ENCODE data around the gene XIAP.
"Not testable (repeated sequence)": the region's sequence is repeated elsewhere in the genome, so short reads cannot be mapped to it uniquely, and the experiment has no call there.

Gene XIAP

GRCh38 chrX:123876844-123877243 lies 17.0 kb downstream of the XIAP start:
- DNase-seq (ENCODE audit: low spot score), result no peak

- no peak for DNase-seq (ENCODE audit: low spot score)
Measured at GRCh38 chrX:123878252-123878721, 18.4 kb downstream of the XIAP start.

- no peak for DNase-seq (ENCODE audit: low spot score)
Measured at GRCh38 chrX:123881330-123881729, 21.5 kb downstream of the XIAP start.

- DNase-seq (ENCODE audit: low spot score), result no peak
Measured at GRCh38 chrX:123882391-123882790, 22.5 kb downstream of the XIAP start.

GRCh38 chrX:123884809-123885408 lies 25.1 kb downstream of the XIAP start:
- peak; percentile 37 for DNase-seq (ENCODE audit: low spot score)

- DNase-seq (ENCODE audit: low spot score), result no peak
Measured at GRCh38 chrX:123899701-123900100, 39.8 kb downstream of the XIAP start.

- DNase-seq (ENCODE audit: low spot score), result not testable (repeated sequence)
Measured at GRCh38 chrX:123903261-123903660, 43.4 kb downstream of the XIAP start.

GRCh38 chrX:123905332-123905731 lies 45.5 kb downstream of the XIAP start:
- DNase-seq (ENCODE audit: low spot score), result no peak

GRCh38 chrX:123906557-123907316 lies 46.9 kb downstream of the XIAP start:
- no peak for DNase-seq (ENCODE audit: low spot score)

- DNase-seq (ENCODE audit: low spot score), result no peak
Measured at GRCh38 chrX:123909523-123909922, 49.7 kb downstream of the XIAP start.

- no peak for DNase-seq (ENCODE audit: low spot score)
Measured at GRCh38 chrX:123917069-123917468, 57.2 kb downstream of the XIAP start.

GRCh38 chrX:123918106-123918721 lies 58.4 kb downstream of the XIAP start:
- DNase-seq (ENCODE audit: low spot score), result no peak

- DNase-seq (ENCODE audit: low spot score), result peak; percentile 50
Measured at GRCh38 chrX:123920105-123920785, 60.4 kb downstream of the XIAP start.

GRCh38 chrX:123923211-123923610 lies 63.4 kb downstream of the XIAP start:
- no peak for DNase-seq (ENCODE audit: low spot score)

GRCh38 chrX:123924186-123924585 lies 64.3 kb downstream of the XIAP start:
- DNase-seq (ENCODE audit: low spot score), result no peak

- DNase-seq (ENCODE audit: low spot score), result no peak
Measured at GRCh38 chrX:123927845-123928244, 68.0 kb downstream of the XIAP start.

- DNase-seq (ENCODE audit: low spot score), result not testable (repeated sequence)
Measured at GRCh38 chrX:123932055-123932454, 72.2 kb downstream of the XIAP start.

- no peak for DNase-seq (ENCODE audit: low spot score)
Measured at GRCh38 chrX:123943074-123943473, 83.2 kb downstream of the XIAP start.

- DNase-seq (ENCODE audit: low spot score), result no peak
Measured at GRCh38 chrX:123943488-123943887, 83.6 kb downstream of the XIAP start.

GRCh38 chrX:123949846-123950245 lies 90.0 kb downstream of the XIAP start:
- DNase-seq (ENCODE audit: low spot score), result no peak

- DNase-seq (ENCODE audit: low spot score), result peak; percentile 31
Measured at GRCh38 chrX:123959281-123960063, 99.6 kb downstream of the XIAP start.

GRCh38 chrX:123960956-123961267 lies 101.1 kb downstream of the XIAP start:
- DNase-seq (ENCODE audit: low spot score), result no peak
